HEK293 (cell line): Measurements from ENCODE around the gene PMP22.

Experiments used
- CTCF ChIA-PET: fragments of 350-600 bp; formaldehyde crosslinking; extraction: SDS; loops from one replicate; lab custom pipeline; 2021; ENCODE audit warnings: antibody characterized with exemption; lab: Yijun Ruan, JAX
- POLR2A ChIA-PET: fragments of 300-600 bp; formaldehyde crosslinking; extraction: SDS; loops from one replicate; lab custom pipeline; 2020; ENCODE audit warnings: antibody characterized with exemption, inconsistent platforms; lab: Yijun Ruan, JAX
- H3K27ac ChIP-seq: fragments of 200-500 bp; sonication (Bioruptor generic); 2 replicates; pipeline ENCODE4 v1.5.1; 2014; ENCODE audit warnings: low read depth, low read length, control low read depth, inconsistent platforms; ENCODE audit errors: extremely low read depth
- H3K36me3 ChIP-seq, 2 experiments: fragments of 200-500 bp in 1 of 2; sonication (Bioruptor generic) in 1 of 2; 1 replicate in 1 of 2; 2 replicates in 1 of 2; pipeline ENCODE4 v1.5.1; 2014 to 2017; ENCODE audit warnings: inconsistent platforms in 2 of 2, low read length in 2 of 2; ENCODE audit not compliant: control insufficient read depth in 2 of 2, insufficient read depth in 1 of 2
- H3K4me1 ChIP-seq: fragments of 200-500 bp; sonication (Bioruptor generic); 2 replicates; pipeline ENCODE4 v1.5.1; 2014; ENCODE audit warnings: mild to moderate bottlenecking, low read length, inconsistent platforms; ENCODE audit not compliant: control insufficient read depth, insufficient read depth
- H3K4me3 ChIP-seq: 2 replicates; pipeline ENCODE4 v1.5.1; 2011; ENCODE audit warnings: low read depth, mild to moderate bottlenecking, control low read depth, low read length, moderate library complexity
- H3K9me3 ChIP-seq: fragments of 200-500 bp; sonication (Bioruptor generic); 2 replicates; pipeline ENCODE4 v1.5.1; 2014; ENCODE audit warnings: low read depth, low read length, inconsistent platforms; ENCODE audit not compliant: control insufficient read depth, insufficient read depth
- GFI1B ChIP-seq: fragments of 450-650 bp; formaldehyde crosslinking; IDR thresholded peaks from 2 replicates; pipeline ENCODE4 v1.5.1; 2016; ENCODE audit warnings: missing biosample characterization, missing genetic modification characterization
- HOXC10 ChIP-seq: sonication (generic); formaldehyde crosslinking; IDR thresholded peaks from 2 replicates; pipeline ENCODE4 v1.8.1; 2023; ENCODE audit warnings: mild to moderate bottlenecking, missing genetic modification reagents
- HOXD13 ChIP-seq: sonication (generic); formaldehyde crosslinking; IDR thresholded peaks from 2 replicates; pipeline ENCODE4 v1.8.0; 2022; ENCODE audit warnings: missing genetic modification reagents, borderline replicate concordance
- MYNN ChIP-seq: fragments of 450-650 bp; formaldehyde crosslinking; IDR thresholded peaks from 2 replicates; pipeline ENCODE4 v1.5.1; 2016; ENCODE audit warnings: missing biosample characterization, missing genetic modification characterization, borderline replicate concordance
- TRIM28 ChIP-seq: IDR thresholded peaks from 2 replicates; pipeline ENCODE4 v1.6.1; 2011; ENCODE audit warnings: low read length, control low read depth, borderline replicate concordance
- YY1 ChIP-seq: fragments of 450-650 bp; formaldehyde crosslinking; IDR thresholded peaks from 2 replicates; pipeline ENCODE4 v1.5.1; 2018; ENCODE audit warnings: missing biosample characterization, missing genetic modification characterization
- ZIC2 ChIP-seq: fragments of 450-650 bp; formaldehyde crosslinking; IDR thresholded peaks from 2 replicates; pipeline ENCODE4 v1.5.1; 2016; ENCODE audit warnings: missing biosample characterization, missing genetic modification characterization
- ZNF114 ChIP-seq: fragments of 450-650 bp; formaldehyde crosslinking; IDR thresholded peaks from 2 replicates; pipeline ENCODE4 v1.5.0; 2017; ENCODE audit warnings: missing biosample characterization, missing genetic modification characterization
- ZNF132 ChIP-seq: fragments of 450-650 bp; formaldehyde crosslinking; IDR thresholded peaks from 2 replicates; pipeline ENCODE4 v1.5.1; 2017; ENCODE audit warnings: missing biosample characterization, missing genetic modification characterization, borderline replicate concordance
- ZNF140 ChIP-seq: fragments of 450-650 bp; formaldehyde crosslinking; IDR thresholded peaks from 2 replicates; pipeline ENCODE4 v1.5.1; 2016; ENCODE audit warnings: missing biosample characterization, missing genetic modification characterization
- ZNF146 ChIP-seq: fragments of 450-650 bp; formaldehyde crosslinking; IDR thresholded peaks from 2 replicates; pipeline ENCODE4 v1.5.1; 2016; ENCODE audit warnings: missing biosample characterization, missing genetic modification characterization
- ZNF155 ChIP-seq: fragments of 450-650 bp; formaldehyde crosslinking; IDR thresholded peaks from 2 replicates; pipeline ENCODE4 v1.5.1; 2016; ENCODE audit warnings: missing biosample characterization, missing genetic modification characterization
- ZNF184 ChIP-seq: fragments of 450-650 bp; IDR thresholded peaks from 2 replicates; pipeline ENCODE4 v1.5.1; 2018; ENCODE audit warnings: missing biosample characterization, mild to moderate bottlenecking, missing genetic modification characterization
- ZNF19 ChIP-seq: fragments of 450-650 bp; formaldehyde crosslinking; IDR thresholded peaks from 2 replicates; pipeline ENCODE4; 2016; ENCODE audit warnings: missing biosample characterization, missing genetic modification characterization, low read depth
- ZNF23 ChIP-seq: fragments of 450-650 bp; formaldehyde crosslinking; IDR thresholded peaks from 2 replicates; pipeline ENCODE4 v1.5.1; 2016; ENCODE audit warnings: missing biosample characterization, missing genetic modification characterization, borderline replicate concordance
- ZNF292 ChIP-seq: fragments of 450-650 bp; formaldehyde crosslinking; IDR thresholded peaks from 2 replicates; pipeline ENCODE4 v1.5.1; 2016; ENCODE audit warnings: low read depth, missing biosample characterization, missing genetic modification characterization, borderline replicate concordance
- ZNF302 ChIP-seq: fragments of 450-650 bp; formaldehyde crosslinking; IDR thresholded peaks from 2 replicates; pipeline ENCODE4 v1.5.1; 2016; ENCODE audit warnings: missing biosample characterization, missing genetic modification characterization, low read depth
- ZNF366 ChIP-seq: fragments of 450-650 bp; formaldehyde crosslinking; conservative IDR thresholded peaks from 2 replicates; pipeline ENCODE4 v1.5.1; 2016; ENCODE audit warnings: missing biosample characterization, missing genetic modification characterization
- ZNF416 ChIP-seq: fragments of 450-650 bp; formaldehyde crosslinking; IDR thresholded peaks from 2 replicates; pipeline ENCODE4 v1.5.1; 2016; ENCODE audit warnings: missing biosample characterization, missing genetic modification characterization
- ZNF423 ChIP-seq: fragments of 450-650 bp; formaldehyde crosslinking; IDR thresholded peaks from 2 replicates; pipeline ENCODE4 v1.5.1; 2016; ENCODE audit warnings: missing biosample characterization, missing genetic modification characterization
- ZNF473 ChIP-seq: fragments of 450-650 bp; formaldehyde crosslinking; IDR thresholded peaks from 2 replicates; pipeline ENCODE4 v1.5.1; 2017; ENCODE audit warnings: missing biosample characterization, missing genetic modification characterization
- ZNF510 ChIP-seq: fragments of 450-650 bp; formaldehyde crosslinking; IDR thresholded peaks from 2 replicates; pipeline ENCODE4 v1.5.1; 2018; ENCODE audit warnings: mild to moderate bottlenecking, missing genetic modification characterization, missing biosample characterization; ENCODE audit not compliant: insufficient replicate concordance
- ZNF544 ChIP-seq: fragments of 450-650 bp; formaldehyde crosslinking; IDR thresholded peaks from 2 replicates; pipeline ENCODE4 v1.5.0; 2017; ENCODE audit warnings: missing biosample characterization, missing genetic modification characterization
- ZNF560 ChIP-seq: fragments of 450-650 bp; formaldehyde crosslinking; IDR thresholded peaks from 2 replicates; pipeline ENCODE4 v1.5.1; 2017; ENCODE audit warnings: missing biosample characterization, missing genetic modification characterization, borderline replicate concordance
- ZNF600 ChIP-seq: fragments of 450-650 bp; formaldehyde crosslinking; IDR thresholded peaks from 2 replicates; pipeline ENCODE4 v1.5.1; 2016; ENCODE audit warnings: missing biosample characterization, missing genetic modification characterization
- ZNF621 ChIP-seq: fragments of 450-650 bp; formaldehyde crosslinking; IDR thresholded peaks from 2 replicates; pipeline ENCODE4 v1.5.1; 2017; ENCODE audit warnings: missing biosample characterization, missing genetic modification characterization
- ZNF624 ChIP-seq: fragments of 450-650 bp; formaldehyde crosslinking; IDR thresholded peaks from 2 replicates; pipeline ENCODE4 v1.5.1; 2017; ENCODE audit warnings: missing biosample characterization, missing genetic modification characterization
- ZNF626 ChIP-seq: fragments of 450-650 bp; sonication (Bioruptor Pico); formaldehyde crosslinking; IDR thresholded peaks from 2 replicates; pipeline ENCODE4 v1.5.1; 2018; ENCODE audit warnings: missing biosample characterization, missing genetic modification characterization, inconsistent platforms
- ZNF701 ChIP-seq: fragments of 450-650 bp; formaldehyde crosslinking; IDR thresholded peaks from 2 replicates; pipeline ENCODE4 v1.5.1; 2016; ENCODE audit warnings: missing biosample characterization, missing genetic modification characterization
- ZNF76 ChIP-seq: fragments of 450-650 bp; formaldehyde crosslinking; IDR thresholded peaks from 2 replicates; pipeline ENCODE4; 2016; ENCODE audit warnings: low read depth, missing biosample characterization, missing genetic modification characterization, borderline replicate concordance
- TF ChIP-seq, protein P1 (sequence below): fragments of 450-650 bp; formaldehyde crosslinking; IDR thresholded peaks from 2 replicates; pipeline ENCODE4 v1.5.1; 2016; ENCODE audit warnings: missing biosample characterization, missing genetic modification characterization, low read depth
- TF ChIP-seq, protein P2 (sequence below): fragments of 450-650 bp; formaldehyde crosslinking; IDR thresholded peaks from 2 replicates; pipeline ENCODE4 v1.5.1; 2016; ENCODE audit warnings: missing biosample characterization, missing genetic modification characterization

Gene PMP22

DNA sequence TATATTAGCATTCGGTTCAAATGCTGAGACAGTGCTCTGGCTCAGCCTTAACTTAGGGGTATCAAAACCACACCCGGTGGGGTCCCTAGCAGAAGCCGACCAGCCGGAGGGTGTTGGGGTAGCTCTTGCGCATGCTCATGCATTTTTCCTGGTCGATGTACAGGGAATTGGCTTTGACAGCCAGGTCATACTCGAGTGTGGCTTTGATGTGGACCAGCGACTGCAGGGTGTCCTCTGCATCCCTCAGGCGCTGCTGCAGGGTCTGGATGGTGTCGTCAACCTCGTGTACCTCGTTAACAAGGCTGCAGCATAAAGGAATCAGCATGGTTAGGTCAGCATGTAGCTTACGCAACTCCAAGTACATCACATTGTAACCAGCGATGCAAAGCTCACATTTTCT is 38.7 kb upstream of the PMP22 start (continued):
- no peak for TF ChIP-seq ZNF184 (tag by site-specific recombination)
- TF ChIP-seq YY1 (tag by site-specific recombination): no peak
- no peak for TF ChIP-seq ZNF600
- TF ChIP-seq ZNF19 (tag by site-specific recombination): no peak
- TF ChIP-seq ZNF701 (tag by site-specific recombination): no peak

DNA sequence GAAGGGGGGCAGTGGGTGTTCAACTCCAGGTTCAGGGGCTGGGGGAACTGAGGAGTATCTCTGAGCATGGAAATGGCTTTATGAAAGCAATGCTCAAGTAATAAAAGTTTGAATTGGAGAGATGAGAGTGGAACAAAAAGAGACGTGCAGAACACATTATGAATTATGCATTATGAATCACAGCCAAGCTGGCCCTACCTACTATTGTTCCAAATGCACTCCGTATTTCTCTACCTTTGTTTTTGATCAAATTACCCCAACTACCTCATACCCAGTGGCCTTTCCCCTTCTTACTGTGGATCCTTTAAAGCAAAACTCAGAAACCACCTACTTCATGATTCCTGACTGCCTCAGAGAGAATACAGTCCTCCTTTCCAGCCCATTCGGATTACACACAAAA is 38.1 kb upstream of the PMP22 start:
- TF ChIP-seq TRIM28 (no peak), ZNF416 (no peak), ZNF292 (tag by site-specific recombination) (no peak), ZNF23 (tag by site-specific recombination) (no peak), ZNF510 (tag by site-specific recombination) (no peak), HOXD13 (CRISPR knock-in tag) (no peak), GFI1B (tag by site-specific recombination) (no peak), ZNF621 (no peak), ZNF146 (no peak), ZNF624 (no peak), HOXC10 (CRISPR knock-in tag) (no peak), ZNF132 (no peak), ZNF140 (tag by site-specific recombination) (no peak), ZNF423 (tag by site-specific recombination) (no peak), ZNF76 (tag by site-specific recombination) (no peak), ZNF366 (tag by site-specific recombination) (no peak)
- TF ChIP-seq, protein P1, sequence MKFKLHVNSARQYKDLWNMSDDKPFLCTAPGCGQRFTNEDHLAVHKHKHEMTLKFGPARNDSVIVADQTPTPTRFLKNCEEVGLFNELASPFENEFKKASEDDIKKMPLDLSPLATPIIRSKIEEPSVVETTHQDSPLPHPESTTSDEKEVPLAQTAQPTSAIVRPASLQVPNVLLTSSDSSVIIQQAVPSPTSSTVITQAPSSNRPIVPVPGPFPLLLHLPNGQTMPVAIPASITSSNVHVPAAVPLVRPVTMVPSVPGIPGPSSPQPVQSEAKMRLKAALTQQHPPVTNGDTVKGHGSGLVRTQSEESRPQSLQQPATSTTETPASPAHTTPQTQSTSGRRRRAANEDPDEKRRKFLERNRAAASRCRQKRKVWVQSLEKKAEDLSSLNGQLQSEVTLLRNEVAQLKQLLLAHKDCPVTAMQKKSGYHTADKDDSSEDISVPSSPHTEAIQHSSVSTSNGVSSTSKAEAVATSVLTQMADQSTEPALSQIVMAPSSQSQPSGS: no peak
- TF ChIP-seq, all 188 proteins: peak for 0
- H3K36me3 ChIP-seq: no peaks in the 10 kb centered on the region
- CTCF ChIA-PET: no interaction called here

DNA sequence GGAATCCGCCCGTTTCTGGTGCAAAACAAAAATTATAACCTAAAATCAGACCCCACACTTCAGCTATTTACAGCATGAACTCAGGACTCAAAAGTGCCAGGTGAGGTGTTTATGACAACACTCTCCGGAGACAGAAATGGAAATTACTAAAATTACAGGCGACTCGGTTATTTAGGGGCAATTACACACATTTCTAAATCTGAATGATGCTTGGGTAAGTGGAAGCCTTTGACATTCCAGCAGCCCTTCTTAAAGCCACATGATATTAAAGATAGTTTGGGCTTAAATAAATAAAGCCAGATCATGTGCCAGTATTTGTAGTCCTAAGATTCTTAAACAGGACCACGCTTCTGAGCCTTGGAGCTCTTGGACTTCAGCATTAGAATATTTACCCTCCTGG is 36.7 kb upstream of the PMP22 start:
- CTCF ChIA-PET: interaction anchor here (0.7 to 1.0 kb wide), 2 partner anchors 201 kb away, joined by 3 to 4 read pairs; no protein-coding TSS in a partner anchor
- H3K27ac ChIP-seq: no peak overlapping the region
- TF ChIP-seq MYNN (tag by site-specific recombination) (no peak), ZNF544 (tag by site-specific recombination) (no peak), ZNF473 (tag by site-specific recombination) (no peak), ZNF560 (tag by site-specific recombination) (no peak), ZIC2 (tag by site-specific recombination) (no peak), ZNF292 (tag by site-specific recombination) (no peak), ZNF114 (tag by site-specific recombination) (no peak), ZNF302 (tag by site-specific recombination) (no peak), ZNF155 (no peak), ZNF626 (no peak)
- TF ChIP-seq, protein P2, sequence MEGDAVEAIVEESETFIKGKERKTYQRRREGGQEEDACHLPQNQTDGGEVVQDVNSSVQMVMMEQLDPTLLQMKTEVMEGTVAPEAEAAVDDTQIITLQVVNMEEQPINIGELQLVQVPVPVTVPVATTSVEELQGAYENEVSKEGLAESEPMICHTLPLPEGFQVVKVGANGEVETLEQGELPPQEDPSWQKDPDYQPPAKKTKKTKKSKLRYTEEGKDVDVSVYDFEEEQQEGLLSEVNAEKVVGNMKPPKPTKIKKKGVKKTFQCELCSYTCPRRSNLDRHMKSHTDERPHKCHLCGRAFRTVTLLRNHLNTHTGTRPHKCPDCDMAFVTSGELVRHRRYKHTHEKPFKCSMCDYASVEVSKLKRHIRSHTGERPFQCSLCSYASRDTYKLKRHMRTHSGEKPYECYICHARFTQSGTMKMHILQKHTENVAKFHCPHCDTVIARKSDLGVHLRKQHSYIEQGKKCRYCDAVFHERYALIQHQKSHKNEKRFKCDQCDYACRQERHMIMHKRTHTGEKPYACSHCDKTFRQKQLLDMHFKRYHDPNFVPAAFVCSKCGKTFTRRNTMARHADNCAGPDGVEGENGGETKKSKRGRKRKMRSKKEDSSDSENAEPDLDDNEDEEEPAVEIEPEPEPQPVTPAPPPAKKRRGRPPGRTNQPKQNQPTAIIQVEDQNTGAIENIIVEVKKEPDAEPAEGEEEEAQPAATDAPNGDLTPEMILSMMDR (tag by site-specific recombination): no peak
- no peaks in the 10 kb centered on the region for H3K9me3 ChIP-seq
- POLR2A ChIA-PET: no interaction called here
- no peaks in the 10 kb centered on the region for H3K4me1 ChIP-seq
- no peak overlapping the region for H3K4me3 ChIP-seq
- H3K36me3 ChIP-seq: no peaks in the 10 kb centered on the region

More for the DNA sequence above, 38.1 kb upstream of the PMP22 start:
- H3K27ac ChIP-seq: no peak overlapping the region
- no peak overlapping the region for H3K4me3 ChIP-seq
- no peaks in the 10 kb centered on the region for H3K9me3 ChIP-seq
- no peaks in the 10 kb centered on the region for H3K4me1 ChIP-seq
- POLR2A ChIA-PET: no interaction called here
